KMS-11 (cell line): ENCODE measurements around the gene TMEM18.

ENCODE experiments used
- H2AFZ ChIP-seq: fragments of 200-600 bp; sonication (generic); 2 replicates; pipeline ENCODE4 v1.6.1; 2016; ENCODE audit warnings: antibody characterized with exemption, mixed run types, low read depth
- H3K27ac ChIP-seq: fragments of 200-600 bp; sonication (generic); 2 replicates; pipeline ENCODE4 v1.6.1; 2016; ENCODE audit warnings: mild to moderate bottlenecking, mixed run types
- H3K27me3 ChIP-seq: fragments of 200-600 bp; sonication (generic); 2 replicates; pipeline ENCODE4 v1.6.1; 2017; ENCODE audit warnings: mild to moderate bottlenecking, low read depth, mixed run types, moderate library complexity; ENCODE audit not compliant: insufficient read depth
- H3K36me3 ChIP-seq: fragments of 200-600 bp; sonication (generic); 2 replicates; pipeline ENCODE4 v1.6.1; 2017; ENCODE audit warnings: mild to moderate bottlenecking, mixed run types; ENCODE audit not compliant: insufficient read depth
- H3K4me1 ChIP-seq: fragments of 200-600 bp; sonication (generic); 2 replicates; pipeline ENCODE4 v1.6.1; 2016; ENCODE audit warnings: mild to moderate bottlenecking, low read depth, mixed run types; ENCODE audit not compliant: poor library complexity, severe bottlenecking
- H3K4me2 ChIP-seq: fragments of 200-600 bp; sonication (generic); 2 replicates; pipeline ENCODE4 v1.7.0; 2016; ENCODE audit warnings: mild to moderate bottlenecking, mixed run types
- H3K4me3 ChIP-seq: fragments of 200-600 bp; sonication (generic); IDR thresholded peaks from 2 replicates; pipeline ENCODE4 v1.6.1; 2017; ENCODE audit warnings: low read depth, low read length, mixed read lengths; ENCODE audit not compliant: insufficient read depth
- H3K79me2 ChIP-seq: fragments of 200-600 bp; sonication (generic); 2 replicates; pipeline ENCODE4 v1.6.1; 2016; ENCODE audit warnings: low read depth, mixed run types; ENCODE audit not compliant: insufficient read depth
- H3K9ac ChIP-seq: fragments of 200-600 bp; sonication (generic); 2 replicates; pipeline ENCODE4 v1.6.1; 2016; ENCODE audit warnings: mild to moderate bottlenecking, mixed run types
- H4K20me1 ChIP-seq: fragments of 200-600 bp; sonication (generic); 2 replicates; pipeline ENCODE4 v1.6.1; 2016; ENCODE audit warnings: mild to moderate bottlenecking, mixed run types; ENCODE audit not compliant: insufficient read depth
- TF ChIP-seq, protein P1 (sequence below): fragments of 200-600 bp; sonication (generic); conservative IDR thresholded peaks from 2 replicates; pipeline ENCODE4 v1.6.1; 2017; ENCODE audit warnings: low read depth, mild to moderate bottlenecking, antibody characterized with exemption, low read length, moderate library complexity, mixed read lengths

TMEM18 gene

DNA sequence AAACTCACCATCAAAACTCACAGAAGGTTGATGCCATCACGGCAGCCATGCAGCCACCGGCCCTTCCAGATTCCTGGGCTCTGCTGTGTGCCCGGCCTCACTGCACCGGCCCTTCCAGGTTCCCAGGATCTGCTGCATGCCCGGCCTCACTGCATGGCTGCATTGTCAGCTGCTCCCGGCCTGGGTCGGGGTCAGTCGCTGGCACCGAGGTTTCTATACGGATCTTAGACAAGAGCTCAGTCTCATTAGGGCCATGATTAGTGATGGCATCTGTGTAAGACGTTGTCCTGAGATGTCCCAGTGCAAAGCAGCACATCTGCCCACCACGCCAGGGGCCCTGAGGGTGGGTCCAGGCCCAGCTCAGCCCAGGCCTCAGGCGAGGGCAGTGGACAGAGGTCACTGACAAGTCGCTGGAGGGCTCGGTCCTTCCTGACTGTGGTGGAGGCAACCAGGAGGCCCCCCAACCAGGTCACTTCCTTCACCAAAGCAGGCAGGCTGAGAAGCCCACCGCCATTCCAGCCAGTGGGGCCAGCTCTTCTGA is 29.4 kb downstream of the TMEM18 start:
- TF ChIP-seq, protein P1, sequence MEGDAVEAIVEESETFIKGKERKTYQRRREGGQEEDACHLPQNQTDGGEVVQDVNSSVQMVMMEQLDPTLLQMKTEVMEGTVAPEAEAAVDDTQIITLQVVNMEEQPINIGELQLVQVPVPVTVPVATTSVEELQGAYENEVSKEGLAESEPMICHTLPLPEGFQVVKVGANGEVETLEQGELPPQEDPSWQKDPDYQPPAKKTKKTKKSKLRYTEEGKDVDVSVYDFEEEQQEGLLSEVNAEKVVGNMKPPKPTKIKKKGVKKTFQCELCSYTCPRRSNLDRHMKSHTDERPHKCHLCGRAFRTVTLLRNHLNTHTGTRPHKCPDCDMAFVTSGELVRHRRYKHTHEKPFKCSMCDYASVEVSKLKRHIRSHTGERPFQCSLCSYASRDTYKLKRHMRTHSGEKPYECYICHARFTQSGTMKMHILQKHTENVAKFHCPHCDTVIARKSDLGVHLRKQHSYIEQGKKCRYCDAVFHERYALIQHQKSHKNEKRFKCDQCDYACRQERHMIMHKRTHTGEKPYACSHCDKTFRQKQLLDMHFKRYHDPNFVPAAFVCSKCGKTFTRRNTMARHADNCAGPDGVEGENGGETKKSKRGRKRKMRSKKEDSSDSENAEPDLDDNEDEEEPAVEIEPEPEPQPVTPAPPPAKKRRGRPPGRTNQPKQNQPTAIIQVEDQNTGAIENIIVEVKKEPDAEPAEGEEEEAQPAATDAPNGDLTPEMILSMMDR: no peak
- H3K9ac ChIP-seq: no peak overlapping the region
- H2AFZ ChIP-seq: no peak overlapping the region
- no peaks in the 10 kb centered on the region for H3K36me3 ChIP-seq
- no peak overlapping the region for H3K4me3 ChIP-seq
- H4K20me1 ChIP-seq: no peaks in the 10 kb centered on the region
- H3K4me2 ChIP-seq: no peak overlapping the region
- no peaks in the 10 kb centered on the region for H3K4me1 ChIP-seq
- no peak overlapping the region for H3K27ac ChIP-seq
- H3K79me2 ChIP-seq: no peaks in the 10 kb centered on the region
- no peaks in the 10 kb centered on the region for H3K27me3 ChIP-seq

DNA sequence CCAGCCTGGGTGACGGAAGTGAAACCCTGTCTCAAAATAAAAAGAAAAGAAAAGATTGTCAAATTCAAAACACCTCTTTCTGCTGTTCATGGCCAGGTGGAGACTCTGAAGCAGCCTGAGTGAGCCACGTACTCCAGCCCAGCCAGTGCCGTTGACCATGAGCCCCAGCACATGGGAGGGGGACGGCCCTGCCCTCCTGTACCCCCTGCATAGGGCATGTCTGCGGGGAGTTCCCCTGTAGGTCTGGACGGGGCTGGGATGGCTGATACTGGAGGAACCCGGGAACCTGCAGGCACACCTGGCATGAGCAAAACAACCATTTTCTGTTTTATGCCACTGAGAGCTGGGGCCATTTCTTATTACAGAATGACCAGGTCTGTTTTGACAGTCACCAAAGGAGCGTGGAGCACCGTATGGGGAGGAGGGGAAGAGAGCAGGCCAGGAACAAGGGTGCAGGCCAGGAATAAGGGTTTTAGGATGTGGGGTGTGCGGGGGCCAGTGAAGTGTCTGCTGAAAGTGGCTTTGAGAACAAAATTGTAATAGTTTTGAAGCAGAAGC is 30.1 kb downstream of the TMEM18 start:
- no peaks in the 10 kb centered on the region for H3K36me3 ChIP-seq
- no peak overlapping the region for H3K4me3 ChIP-seq
- H3K4me2 ChIP-seq: no peak overlapping the region
- TF ChIP-seq, protein P1: no peak
- H2AFZ ChIP-seq: no peak overlapping the region
- H4K20me1 ChIP-seq: no peaks in the 10 kb centered on the region
- no peak overlapping the region for H3K9ac ChIP-seq
- H3K27ac ChIP-seq: no peak overlapping the region
- no peaks in the 10 kb centered on the region for H3K4me1 ChIP-seq
- H3K79me2 ChIP-seq: no peaks in the 10 kb centered on the region
- no peaks in the 10 kb centered on the region for H3K27me3 ChIP-seq

GRCh38 chr2:644871-645270 is 32.3 kb downstream of the TMEM18 start:
- H2AFZ ChIP-seq: no peak overlapping the region
- H3K36me3 ChIP-seq: no peaks in the 10 kb centered on the region
- H3K27ac ChIP-seq: no peak overlapping the region
- H3K79me2 ChIP-seq: no peaks in the 10 kb centered on the region
- TF ChIP-seq, protein P1: no peak
- no peaks in the 10 kb centered on the region for H3K27me3 ChIP-seq
- H3K4me3 ChIP-seq: no peak overlapping the region
- H3K9ac ChIP-seq: no peak overlapping the region
- no peak overlapping the region for H3K4me2 ChIP-seq
- H3K4me1 ChIP-seq: no peaks in the 10 kb centered on the region
- H4K20me1 ChIP-seq: no peaks in the 10 kb centered on the region

GRCh38 chr2:643761-644160 is 33.4 kb downstream of the TMEM18 start:
- Histone ChIP-seq H2AFZ (no peak overlapping the region), H3K4me2 (no peak overlapping the region), H3K4me1 (no peaks in the 10 kb centered on the region), H3K36me3 (no peaks in the 10 kb centered on the region), H3K4me3 (no peak overlapping the region), H3K27me3 (no peaks in the 10 kb centered on the region), H3K79me2 (no peaks in the 10 kb centered on the region), H3K9ac (no peak overlapping the region), H3K27ac (no peak overlapping the region), H4K20me1 (no peaks in the 10 kb centered on the region)
- TF ChIP-seq, protein P1: no peak
